ENCODE results near the gene DOCK7. TPM values are rescaled to one million over a fixed set of nuclear protein-coding genes. Genes with fewer than 3 reads are reported as not detected.

DOCK7 gene
- polyA plus RNA-seq, 3 donors, result 2.9 to 3.7 (median 3.5) TPM

- no CpG with 5 or more reads among the region's 3 CpGs for WGBS (ENCODE audit: insufficient coverage)
- H3K27me3 ChIP-seq (ENCODE audit: control insufficient read depth in 2 of 2, insufficient read depth in 2 of 2, low read length in 2 of 2), result no peaks in the 10 kb centered on the region
- no peak overlapping the region for H3K27ac Mint-ChIP-seq
- H3K4me2 ChIP-seq (replicated peaks; ENCODE audit: extremely low read depth, low read length, poor library complexity, severe bottlenecking), result no peak overlapping the region
- H3K79me2 ChIP-seq (ENCODE audit: insufficient read depth, low read length), result no peaks in the 10 kb centered on the region
- H3K4me3 ChIP-seq (replicated peaks in 1 of 3; ENCODE audit: low read depth in 2 of 3, low read length in 3 of 3), result no peak overlapping the region
- H3K4me3 Mint-ChIP-seq, result no peak overlapping the region
- H3K9me3 ChIP-seq (replicated peaks in 1 of 2; ENCODE audit: control insufficient read depth in 1 of 2, insufficient read depth in 1 of 2, low read length in 2 of 2), result no peaks in the 10 kb centered on the region
- no peak overlapping the region for H2AFZ ChIP-seq (ENCODE audit: insufficient read depth, low read depth, low read length, poor library complexity, severe bottlenecking)
- H3K4me1 Mint-ChIP-seq, result no peaks in the 10 kb centered on the region
- intact Hi-C loops (cut with micrococcal nuclease), result no loop called here
- TF ChIP-seq, protein P1, sequence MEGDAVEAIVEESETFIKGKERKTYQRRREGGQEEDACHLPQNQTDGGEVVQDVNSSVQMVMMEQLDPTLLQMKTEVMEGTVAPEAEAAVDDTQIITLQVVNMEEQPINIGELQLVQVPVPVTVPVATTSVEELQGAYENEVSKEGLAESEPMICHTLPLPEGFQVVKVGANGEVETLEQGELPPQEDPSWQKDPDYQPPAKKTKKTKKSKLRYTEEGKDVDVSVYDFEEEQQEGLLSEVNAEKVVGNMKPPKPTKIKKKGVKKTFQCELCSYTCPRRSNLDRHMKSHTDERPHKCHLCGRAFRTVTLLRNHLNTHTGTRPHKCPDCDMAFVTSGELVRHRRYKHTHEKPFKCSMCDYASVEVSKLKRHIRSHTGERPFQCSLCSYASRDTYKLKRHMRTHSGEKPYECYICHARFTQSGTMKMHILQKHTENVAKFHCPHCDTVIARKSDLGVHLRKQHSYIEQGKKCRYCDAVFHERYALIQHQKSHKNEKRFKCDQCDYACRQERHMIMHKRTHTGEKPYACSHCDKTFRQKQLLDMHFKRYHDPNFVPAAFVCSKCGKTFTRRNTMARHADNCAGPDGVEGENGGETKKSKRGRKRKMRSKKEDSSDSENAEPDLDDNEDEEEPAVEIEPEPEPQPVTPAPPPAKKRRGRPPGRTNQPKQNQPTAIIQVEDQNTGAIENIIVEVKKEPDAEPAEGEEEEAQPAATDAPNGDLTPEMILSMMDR (IDR thresholded peaks at IDR 0.05), result no peak
- no peak overlapping the region for H3K27ac ChIP-seq (ENCODE audit: low read depth in 1 of 2, low read length in 2 of 2)
- H3K9me3 Mint-ChIP-seq, result peaks cover 0 to 2% (median 0%) of the 10 kb centered on the region in 7 donors
- peaks cover 0 to 6% of the 10 kb centered on the region in 2 donors for H3K36me3 ChIP-seq (replicated peaks in 1 of 2; ENCODE audit: control insufficient read depth in 1 of 2, insufficient read depth in 2 of 2, low read length in 2 of 2)
- no peaks in the 10 kb centered on the region for H4K20me1 ChIP-seq (ENCODE audit: insufficient read depth, low read length)
- no peak for DNase-seq
- H3K36me3 Mint-ChIP-seq, result peaks cover 4 to 15% of the 10 kb centered on the region in 2 donors
- peaks cover 0 to 1% (median 0%) of the 10 kb centered on the region in 3 donors for H3K27me3 Mint-ChIP-seq (ENCODE audit: low read depth in 3 of 3)
- no peak overlapping the region for H3K9ac ChIP-seq (ENCODE audit: insufficient read depth, low read length, poor library complexity, severe bottlenecking)
- H3K4me1 ChIP-seq (ENCODE audit: control insufficient read depth in 1 of 2, insufficient read depth in 2 of 2, low read length in 2 of 2), result no peaks in the 10 kb centered on the region
Measured at GRCh38 chr1:62589321-62589720, 98.9 kb downstream of the DOCK7 start.

DNA sequence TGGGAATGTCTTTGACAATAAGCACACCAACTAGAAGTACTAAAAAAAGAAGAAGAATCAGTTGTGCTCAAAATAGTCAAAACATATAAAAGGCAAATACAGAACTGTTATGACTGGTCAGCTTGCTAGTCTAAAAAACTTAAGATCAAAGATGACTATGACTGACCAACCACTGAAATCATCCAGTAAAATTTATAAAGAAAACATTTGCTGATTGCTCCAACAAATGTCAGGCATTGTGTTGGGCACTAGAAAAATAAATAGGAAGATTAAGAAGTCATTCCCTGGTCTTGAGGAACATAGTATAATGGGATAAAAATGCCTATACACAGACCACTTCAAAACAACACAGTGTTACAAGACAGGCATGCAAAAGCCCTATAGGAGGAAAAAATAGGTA is 100.2 kb downstream of the DOCK7 start:
- intact Hi-C loops (cut with micrococcal nuclease), result no loop called here
- Histone ChIP-seq H4K20me1 (ENCODE audit: insufficient read depth, low read length) (no peaks in the 10 kb centered on the region), H3K4me2 (replicated peaks; ENCODE audit: extremely low read depth, low read length, poor library complexity, severe bottlenecking) (no peak overlapping the region), H3K27ac (ENCODE audit: low read depth in 1 of 2, low read length in 2 of 2) (no peak overlapping the region), H3K4me1 (ENCODE audit: control insufficient read depth in 1 of 2, insufficient read depth in 2 of 2, low read length in 2 of 2) (no peaks in the 10 kb centered on the region), H2AFZ (ENCODE audit: insufficient read depth, low read depth, low read length, poor library complexity, severe bottlenecking) (no peak overlapping the region), H3K9ac (ENCODE audit: insufficient read depth, low read length, poor library complexity, severe bottlenecking) (no peak overlapping the region), H3K4me3 (replicated peaks in 1 of 3; ENCODE audit: low read depth in 2 of 3, low read length in 3 of 3) (no peak overlapping the region), H3K9me3 (replicated peaks in 1 of 2; ENCODE audit: control insufficient read depth in 1 of 2, insufficient read depth in 1 of 2, low read length in 2 of 2) (no peaks in the 10 kb centered on the region), H3K36me3 (replicated peaks in 1 of 2; ENCODE audit: control insufficient read depth in 1 of 2, insufficient read depth in 2 of 2, low read length in 2 of 2) (peaks cover 0 to 6% of the 10 kb centered on the region in 2 donors), H3K79me2 (ENCODE audit: insufficient read depth, low read length) (no peaks in the 10 kb centered on the region), H3K27me3 (ENCODE audit: control insufficient read depth in 2 of 2, insufficient read depth in 2 of 2, low read length in 2 of 2) (no peaks in the 10 kb centered on the region)
- peaks cover 4 to 15% of the 10 kb centered on the region in 2 donors for H3K36me3 Mint-ChIP-seq
- TF ChIP-seq, protein P1 (IDR thresholded peaks at IDR 0.05), result no peak
- H3K27me3 Mint-ChIP-seq (ENCODE audit: low read depth in 3 of 3), result peaks cover 0 to 1% (median 0%) of the 10 kb centered on the region in 3 donors
- DNase-seq, result no peak
- no peaks in the 10 kb centered on the region for H3K4me1 Mint-ChIP-seq
- no peak overlapping the region for H3K4me3 Mint-ChIP-seq
- H3K27ac Mint-ChIP-seq, result no peak overlapping the region
- peaks cover 0 to 2% (median 0%) of the 10 kb centered on the region in 7 donors for H3K9me3 Mint-ChIP-seq

Data from CD14-positive monocyte (primary cell).